Hippocampal formation (tissue), 2 donors: Measurements from ENCODE around the gene FBXL22.
"Not testable (repeated sequence)": the region's sequence is repeated elsewhere in the genome, so short reads cannot be mapped to it uniquely, and the experiment has no call there.

Source experiments
- DNase-seq, 2 donors: peaks; one replicate each; lab custom pipeline; 2025; lab: John Stamatoyannopoulos, UW

The FBXL22 gene

DNA sequence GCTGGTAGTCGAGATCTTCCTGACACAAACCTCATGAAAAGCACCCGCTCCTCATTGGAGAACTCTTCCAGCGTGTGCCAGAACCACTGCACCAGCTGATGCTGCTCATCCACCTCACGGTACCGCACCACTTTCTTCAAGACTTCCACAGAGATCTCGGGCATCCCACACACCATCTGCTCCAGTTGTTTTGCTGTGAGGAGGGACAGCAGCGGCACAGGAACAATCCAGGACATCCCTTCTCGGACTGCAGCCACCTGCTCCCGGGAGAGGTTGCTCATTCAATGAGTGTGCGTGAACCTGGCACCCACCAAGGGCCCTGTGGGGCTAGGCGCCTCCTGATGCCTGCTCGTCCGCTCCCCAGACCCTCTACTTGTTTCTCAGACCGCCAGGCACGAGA, 15.1 kb downstream of the FBXL22 start:
- DNase-seq: no peak

DNA sequence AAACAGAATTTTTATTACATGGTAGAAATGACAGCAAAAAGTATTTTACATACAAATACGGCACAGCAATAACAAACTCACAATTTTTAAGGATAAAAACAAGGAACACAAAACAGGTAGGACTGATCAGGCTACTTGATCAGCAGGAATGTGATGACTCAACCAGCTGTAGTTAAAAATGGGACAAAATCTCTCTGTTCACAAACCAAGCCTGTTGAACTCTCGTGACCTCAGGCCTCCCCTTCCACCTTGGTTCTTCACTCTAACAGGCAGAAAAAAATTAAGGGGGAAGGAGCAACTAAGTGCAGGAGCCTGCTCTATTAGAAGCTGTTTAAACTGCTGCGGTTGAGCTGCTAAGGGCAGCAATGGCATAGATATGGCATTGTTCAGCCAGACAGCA, 18.7 kb downstream of the FBXL22 start:
- no peak for DNase-seq

DNA sequence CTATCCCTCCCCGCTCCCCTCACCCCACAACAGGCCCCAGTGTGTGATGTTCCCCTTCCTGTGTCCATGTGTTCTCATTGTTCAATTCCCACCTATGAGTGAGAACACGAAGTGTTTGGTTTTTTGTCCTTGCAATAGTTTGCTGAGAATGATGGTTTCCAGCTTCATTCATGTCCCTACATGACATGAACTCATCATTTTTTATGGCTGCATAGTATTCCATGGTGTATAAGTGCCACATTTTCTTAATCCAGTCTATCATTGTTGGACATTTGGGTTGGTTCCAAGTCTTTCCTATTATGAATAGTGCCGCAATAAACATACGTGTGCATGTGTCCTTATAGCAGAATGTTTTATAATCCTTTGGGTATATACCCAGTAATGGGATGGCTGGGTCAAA, 20.0 kb downstream of the FBXL22 start:
- DNase-seq: not testable (repeated sequence)

DNA sequence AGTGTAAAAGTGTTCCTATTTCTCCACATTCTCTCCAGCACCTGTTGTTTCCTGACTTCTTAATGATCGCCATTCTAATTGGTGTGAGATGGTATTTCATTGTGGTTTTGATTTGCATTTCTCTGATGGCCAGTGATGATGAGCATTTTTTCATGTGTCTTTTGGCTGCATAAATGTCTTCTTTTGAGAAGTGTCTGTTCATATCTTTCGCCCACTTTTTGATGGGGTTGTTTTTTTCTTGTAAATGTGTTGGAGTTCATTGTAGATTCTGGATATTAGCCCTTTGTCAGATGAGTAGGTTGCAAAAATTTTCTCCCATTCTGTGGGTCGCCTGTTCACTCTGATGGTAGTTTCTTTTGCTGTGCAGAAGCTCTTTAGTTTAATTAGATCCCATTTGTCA, 20.4 kb downstream of the FBXL22 start:
- not testable (repeated sequence) for DNase-seq

DNA sequence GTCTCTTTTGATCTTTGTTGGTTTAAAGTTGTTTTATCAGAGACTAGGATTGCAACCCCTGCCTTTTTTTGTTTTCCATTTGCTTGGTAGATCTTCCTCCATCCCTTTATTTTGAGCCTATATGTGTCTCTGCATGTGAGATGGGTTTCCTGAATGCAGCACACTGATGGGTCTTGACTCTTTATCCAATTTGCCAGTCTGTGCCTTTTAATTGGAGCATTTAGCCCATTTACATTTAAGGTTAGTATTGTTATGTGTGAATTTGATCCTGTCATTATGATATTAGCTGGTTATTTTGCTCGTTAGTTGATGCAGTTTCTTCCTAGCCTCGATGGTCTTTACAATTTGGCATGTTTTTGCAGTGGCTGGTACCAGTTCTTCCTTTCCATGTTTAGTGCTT, 23.6 kb downstream of the FBXL22 start:
- DNase-seq: not testable (repeated sequence)

DNA sequence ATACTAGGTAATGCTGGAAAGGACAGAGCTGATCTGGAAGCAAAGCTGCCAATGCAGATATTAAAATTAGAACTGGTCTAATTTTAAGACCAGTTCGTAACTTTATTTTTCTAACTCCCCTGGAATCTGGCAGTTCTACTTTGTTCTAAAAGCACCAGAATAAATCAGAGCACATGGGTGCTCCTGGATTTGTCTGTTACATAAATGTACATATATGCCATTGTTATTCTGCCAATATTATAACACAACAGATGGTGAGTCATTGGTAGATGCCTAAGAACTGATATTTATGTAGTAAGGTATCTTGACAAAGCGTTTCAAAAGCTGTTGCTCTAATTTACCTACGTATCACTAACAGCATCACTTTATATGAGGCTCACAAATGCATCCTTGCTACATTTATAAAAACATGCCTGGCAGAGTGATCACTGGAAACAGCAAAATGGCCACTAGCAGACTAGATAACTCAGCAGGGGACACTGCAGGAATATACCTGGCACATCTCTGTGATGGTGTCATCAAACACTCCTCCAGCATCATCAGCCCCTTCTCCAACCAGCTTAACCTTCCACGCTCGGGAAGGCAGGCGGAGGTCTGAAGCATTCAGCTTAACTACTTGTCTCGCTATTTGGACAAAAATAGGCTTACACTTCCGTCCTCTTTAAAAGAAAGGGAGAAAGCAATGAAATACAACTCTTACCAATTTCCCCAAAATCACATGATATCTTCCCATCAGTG, 26.2 kb downstream of the FBXL22 start:
- peak in 1 of 2 donors; percentile 36 for DNase-seq

DNA sequence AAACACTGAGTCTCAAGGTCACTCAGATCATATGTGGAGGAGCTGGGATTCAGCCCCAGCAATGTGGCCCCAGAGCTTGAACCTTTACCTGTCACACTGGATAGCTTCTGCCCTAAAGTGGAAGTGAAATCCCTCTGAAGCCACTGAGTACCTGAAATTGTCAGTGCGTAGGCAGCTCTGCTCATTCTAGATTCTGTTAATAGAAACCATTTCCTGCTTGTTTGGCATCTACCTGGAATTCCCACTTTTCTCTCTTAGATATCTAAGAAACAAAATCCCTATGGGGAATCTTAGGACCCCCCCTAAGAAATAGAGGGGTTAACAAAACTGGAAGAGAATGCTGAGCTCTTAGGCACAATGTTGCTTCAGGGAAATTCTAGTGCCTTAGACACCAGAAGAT, 29.8 kb downstream of the FBXL22 start:
- DNase-seq: no peak

DNA sequence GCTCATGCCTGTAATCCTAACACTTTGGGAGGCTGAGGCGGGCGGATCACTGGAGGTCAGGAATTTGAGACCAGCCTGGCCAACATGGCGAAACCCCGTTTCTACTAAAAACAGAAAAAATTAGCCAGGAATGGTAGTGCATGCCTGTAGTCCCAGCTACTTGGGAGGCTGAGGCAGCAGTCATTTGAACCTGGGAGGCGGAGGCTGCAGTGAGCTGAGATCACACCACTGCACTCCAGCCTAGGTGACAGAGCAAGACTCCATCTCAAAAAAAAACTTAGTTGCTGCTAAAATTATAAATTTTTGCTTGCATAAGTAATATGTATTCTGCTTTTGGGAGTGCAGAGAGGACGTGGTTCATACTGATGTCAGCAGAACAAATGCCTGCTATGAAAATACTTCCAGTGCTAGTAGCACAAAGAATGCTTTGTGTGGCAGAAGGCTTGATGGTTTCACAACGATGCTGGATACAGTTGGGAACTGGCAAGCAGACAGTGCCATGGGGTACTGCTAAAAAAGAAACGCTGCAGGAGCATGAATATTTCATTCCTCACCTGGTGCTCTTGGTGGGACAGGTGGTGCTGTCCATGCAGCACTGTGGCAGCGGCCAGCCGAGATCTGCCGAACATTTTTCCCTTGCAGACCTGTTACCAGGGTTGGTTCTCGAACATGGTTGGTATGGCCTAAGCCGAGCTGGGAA, 31.1 kb downstream of the FBXL22 start:
- DNase-seq: peak; percentile 47 to 89

DNA sequence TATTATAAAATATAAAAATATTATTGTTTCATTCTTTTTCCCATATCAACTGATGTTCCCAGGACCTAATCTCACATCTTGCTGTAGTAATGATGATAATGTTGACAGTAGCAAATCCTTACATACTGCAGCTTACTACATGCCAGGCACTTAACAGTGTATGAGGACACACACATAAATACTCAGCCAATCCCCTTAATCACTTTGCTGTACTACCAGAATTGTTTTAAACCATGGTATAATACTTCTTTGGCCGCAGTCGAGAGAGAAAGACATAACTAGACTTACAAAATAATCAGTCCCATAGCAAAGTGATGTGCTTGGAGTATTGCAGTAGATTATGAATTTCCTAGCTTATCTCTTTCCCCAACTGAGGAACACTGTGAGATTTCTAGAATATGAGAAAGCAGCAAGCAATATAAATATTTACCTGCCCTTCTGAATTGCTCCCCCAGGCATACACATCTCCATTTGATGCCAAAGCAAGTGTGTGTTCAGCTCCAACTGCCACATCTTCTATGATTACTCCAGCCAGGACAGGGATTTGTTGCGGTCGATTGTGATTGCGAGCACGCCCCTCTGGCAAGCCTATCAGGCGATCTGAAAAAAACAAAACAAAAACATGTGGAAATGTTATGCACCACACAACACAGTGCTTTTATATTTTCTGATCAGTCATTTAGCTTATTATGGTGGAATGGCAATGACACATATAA, 33.0 kb downstream of the FBXL22 start:
- peak in 1 of 2 donors; percentile 8 for DNase-seq

DNA sequence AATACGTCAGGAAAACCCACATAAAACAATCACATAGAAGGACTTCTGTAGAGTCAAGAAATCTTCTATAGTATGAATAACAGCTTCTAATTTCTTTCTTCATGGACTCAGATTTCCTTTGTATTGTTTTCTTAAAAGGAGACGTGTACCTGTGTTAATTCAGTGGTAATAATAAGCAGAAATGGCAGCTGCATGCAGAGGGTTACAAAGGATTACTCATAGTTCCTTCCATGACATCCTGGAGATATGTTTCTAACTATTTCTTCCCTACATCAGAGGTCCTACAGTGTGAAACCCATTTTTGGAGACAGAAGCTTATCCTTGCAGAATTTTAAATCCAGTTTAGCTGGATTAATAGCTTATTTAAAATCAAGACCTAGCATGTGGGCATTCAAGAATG, 36.1 kb downstream of the FBXL22 start:
- DNase-seq: no peak

DNA sequence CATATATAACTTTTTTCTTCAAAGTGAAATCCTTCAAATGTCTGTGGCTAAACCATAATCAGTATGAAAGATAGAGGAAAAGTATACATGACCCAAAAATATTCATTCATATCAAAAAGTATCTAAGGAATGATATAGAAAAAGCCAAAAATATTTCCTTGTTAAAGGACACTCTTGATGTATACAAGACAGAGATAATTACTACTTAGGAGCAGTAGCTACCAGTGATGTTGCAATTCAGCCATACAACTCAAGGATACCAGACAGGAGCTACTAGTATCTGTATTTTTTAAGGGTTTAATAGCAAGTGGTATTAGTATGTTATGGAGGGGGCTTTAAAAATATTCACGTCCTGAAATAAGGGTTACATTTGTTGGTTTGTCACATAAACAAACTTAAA, 37.0 kb downstream of the FBXL22 start:
- no peak for DNase-seq

DNA sequence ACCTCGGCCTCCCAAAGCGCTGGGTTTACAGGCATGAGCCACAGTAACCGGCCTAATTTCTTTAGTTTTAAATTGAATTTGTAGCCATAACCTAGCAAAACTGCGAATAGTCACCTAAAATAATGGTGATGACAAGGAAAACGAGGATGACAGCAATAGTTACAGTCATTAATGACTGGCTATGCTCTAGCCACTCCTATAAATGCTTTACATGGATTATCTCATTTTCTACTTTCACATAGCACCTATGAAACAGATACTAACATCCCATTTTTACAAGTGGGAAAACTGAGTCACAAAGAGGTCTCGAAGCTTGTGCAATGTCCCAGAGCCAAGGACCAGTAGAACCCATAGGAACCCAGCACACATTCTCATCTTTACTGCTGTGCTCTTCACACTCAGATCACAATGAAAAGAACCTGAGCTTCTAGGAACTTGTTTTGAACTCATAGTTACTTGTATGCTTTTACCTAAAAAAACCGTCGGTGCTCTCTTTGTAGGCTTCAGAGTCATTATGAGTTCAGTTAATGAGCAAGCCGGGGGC, 39.4 kb downstream of the FBXL22 start:
- DNase-seq: no peak

DNA sequence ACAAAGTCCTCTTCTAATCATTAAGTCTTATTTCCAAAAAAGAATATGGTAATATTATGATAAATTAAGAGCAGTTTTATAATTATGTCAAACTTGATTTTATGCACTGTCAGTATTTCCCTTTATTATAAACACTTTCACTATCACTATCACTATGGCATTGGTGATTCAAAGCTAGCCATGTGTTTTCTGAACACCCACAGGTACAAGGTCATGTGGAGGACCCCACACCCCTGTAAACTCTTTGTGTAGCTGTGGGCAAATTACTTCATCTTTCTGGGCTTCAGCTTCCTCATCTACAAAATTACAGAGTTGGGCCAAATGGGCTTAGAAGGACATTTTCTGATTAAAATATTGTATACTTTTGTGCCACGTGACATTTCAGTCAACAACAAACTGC, 41.7 kb downstream of the FBXL22 start:
- no peak for DNase-seq

DNA sequence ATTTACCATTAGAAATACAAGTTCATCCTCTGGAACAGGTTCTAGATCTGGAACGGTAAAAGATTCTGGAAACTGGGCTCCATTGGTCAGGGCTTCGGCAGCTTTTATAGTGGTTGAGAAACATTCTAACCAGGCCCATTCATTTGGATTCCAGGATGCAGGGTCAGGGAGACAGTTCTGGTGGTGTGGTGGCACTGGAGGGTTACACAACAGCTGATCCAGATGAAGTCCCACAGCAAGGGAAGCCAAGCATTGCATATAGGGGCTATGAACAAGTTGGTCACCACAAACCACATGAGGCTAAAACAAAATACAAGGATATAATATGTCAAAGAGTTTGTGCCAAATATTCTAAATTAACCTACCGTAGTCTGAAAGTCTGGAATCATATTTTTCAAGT, 43.0 kb downstream of the FBXL22 start:
- DNase-seq: no peak
